Measurements from ENCODE around the gene POFUT1. TPM values are rescaled to one million over a fixed set of nuclear protein-coding genes. Genes with fewer than 3 reads are reported as not detected.

Gene POFUT1
- total and polyA plus RNA-seq, 2 of the 8 experiments (the other 6 are each of a cell fraction or from before 2014, with no cell fraction given), result 19.4 to 24.4 TPM

DNA sequence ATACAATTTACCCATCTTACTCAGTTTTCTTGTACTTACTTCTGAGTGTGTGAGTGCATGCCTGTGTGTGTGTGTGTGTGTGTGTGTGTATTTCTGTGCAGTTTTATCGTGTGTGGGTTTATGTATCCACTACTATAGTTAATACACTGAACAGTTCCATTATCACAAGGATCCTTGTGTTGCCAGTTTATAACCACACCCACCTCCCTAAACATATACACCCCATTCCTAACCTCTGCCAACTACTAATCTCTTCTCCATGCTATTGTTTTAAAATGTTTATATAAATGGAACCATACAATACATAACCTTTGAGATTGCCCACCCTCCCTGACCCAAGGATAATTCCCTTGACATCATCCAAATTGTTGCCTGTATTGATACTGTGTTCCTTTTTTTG is 18.7 kb downstream of the POFUT1 start:
- Histone ChIP-seq H3K4ac (replicated peaks; ENCODE audit: insufficient read length, low read depth, low read length) (no peak overlapping the region), H3K79me2 (ENCODE audit: control insufficient read depth in 1 of 2, insufficient read depth in 2 of 2, low read length in 2 of 2) (no peaks in the 10 kb centered on the region), H3K18ac (ENCODE audit: extremely low read depth, low read length) (no peak overlapping the region), H3K56ac (replicated peaks; ENCODE audit: insufficient read length, low read depth, low read length) (peak overlapping the region; percentile 46), H3K9ac (replicated peaks in 1 of 4; ENCODE audit: extremely low read depth in 1 of 4, low read depth in 3 of 4, low read length in 3 of 4) (no peak overlapping the region), H2BK5ac (ENCODE audit: low read depth, low read length) (no peak overlapping the region), H3K4me1 (replicated peaks in 1 of 4; ENCODE audit: control insufficient read depth in 3 of 4, insufficient read depth in 4 of 4, low read length in 3 of 4) (no peaks in the 10 kb centered on the region), H3K23me2 (ENCODE audit: low read depth, low read length) (no peaks in the 10 kb centered on the region), H4K20me1 (replicated peaks in 1 of 2; ENCODE audit: control insufficient read depth in 1 of 2, insufficient read depth in 2 of 2, low read length in 2 of 2) (peaks cover 2 to 6% of the 10 kb centered on the region in 2 experiments), H3K4me2 (ENCODE audit: insufficient read depth in 1 of 2, low read depth in 2 of 2, low read length in 2 of 2) (no peak overlapping the region), H2BK12ac (ENCODE audit: low read depth, low read length) (no peak overlapping the region), H3K23ac (ENCODE audit: insufficient read length) (no peak overlapping the region), H4K91ac (replicated peaks; ENCODE audit: insufficient read length, low read length) (no peak overlapping the region), H2BK20ac (ENCODE audit: low read length) (no peak overlapping the region), H4K8ac (ENCODE audit: extremely low read depth, insufficient read depth, low read length) (no peak overlapping the region), H3K27me3 (replicated peaks in 1 of 4; ENCODE audit: control insufficient read depth in 3 of 4, extremely low read depth in 1 of 4, insufficient read depth in 3 of 4, low read length in 3 of 4) (no peaks in the 10 kb centered on the region), H3K4me3 (ENCODE audit: extremely low read depth in 1 of 4, insufficient read depth in 2 of 4, low read depth in 3 of 4, low read length in 4 of 4) (no peak overlapping the region), H3K27ac (ENCODE audit: low read depth, low read length) (no peak overlapping the region), H2AFZ (ENCODE audit: low read length) (no peak overlapping the region), H3K79me1 (ENCODE audit: low read depth, low read length) (no peaks in the 10 kb centered on the region; the same call in 1 of the 2 replicates), H3K14ac (ENCODE audit: insufficient read length) (no peak overlapping the region), H4K5ac (ENCODE audit: insufficient read length, low read depth, low read length) (no peak overlapping the region), H2AK5ac (ENCODE audit: low read depth, low read length) (no peak overlapping the region), H2BK15ac (ENCODE audit: low read length) (no peak overlapping the region), H3K36me3 (ENCODE audit: control insufficient read depth in 2 of 4, insufficient read depth in 4 of 4, low read length in 3 of 4) (peaks cover 23 to 38% (median 29%) of the 10 kb centered on the region in 4 experiments), H2BK120ac (replicated peaks; ENCODE audit: low read depth, low read length) (no peak overlapping the region), H3K9me3 (ENCODE audit: insufficient read depth in 2 of 2, low read depth in 1 of 2, low read length in 1 of 2) (no peaks in the 10 kb centered on the region)
- FAIRE-seq (no peak), DNase-seq (ENCODE audit: low read depth in 1 of 2, low spot score in 2 of 2) (no peak)
- 85% methylated on average over 1 of the region's 1 CpG; no CpG with 5 or more reads in 1 of the 2 experiments for WGBS, 2 experiments (ENCODE audit: extremely low coverage in 1 of 2, insufficient coverage in 1 of 2, insufficient read length in 1 of 2, insufficient replicate concordance in 2 of 2, low coverage in 1 of 2, low lambda C conversion rate in 2 of 2, missing lambda C conversion rate in 1 of 2)
- POLR2A ChIA-PET (ENCODE audit: partially characterized antibody), result interaction anchor here (2.2 kb wide), 1 partner anchor 17 kb away, joined by 6 read pairs; no protein-coding TSS in a partner anchor
- CTCF ChIA-PET (ENCODE audit: partially characterized antibody), result interaction anchor here (0.6 kb wide), 1 partner anchor 402 kb away, joined by 3 read pairs; no protein-coding TSS in a partner anchor
- TF ChIP-seq SP1 (IDR thresholded peaks at IDR 0.05; ENCODE audit: low read depth, low read length) (no peak), FOSL1 (IDR thresholded peaks at IDR 0.05; ENCODE audit: insufficient read depth, low read depth, low read length) (no peak)
